ENCODE results near the gene ARL10.
A peak's percentile ranks its signal among the peaks of the same experiment; 100 is the strongest.

Gene ARL10

GRCh38 chr5:176352116-176352878, 13.0 kb upstream of the ARL10 start:
- no peak for DNase-seq (ENCODE audit: low read depth, low spot score)
- no peak for TF ChIP-seq CTCF (IDR thresholded peaks at IDR 0.05; ENCODE audit: low read depth, low read length)
- in situ Hi-C loops (cut with HindIII; ENCODE audit: low sequenced_read_pairs): no loop called here
- no peak overlapping the region for H3K4me3 ChIP-seq (ENCODE audit: low read depth, low read length)

GRCh38 chr5:176353533-176353932, 11.8 kb upstream of the ARL10 start:
- in situ Hi-C loops (cut with HindIII; ENCODE audit: low sequenced_read_pairs): no loop called here

GRCh38 chr5:176355400-176356178, 9.7 kb upstream of the ARL10 start:
- H3K4me3 ChIP-seq (ENCODE audit: low read depth, low read length): no peak overlapping the region
- in situ Hi-C loops (cut with HindIII; ENCODE audit: low sequenced_read_pairs): no loop called here
- no peak for TF ChIP-seq CTCF (IDR thresholded peaks at IDR 0.05; ENCODE audit: low read depth, low read length)
- DNase-seq (ENCODE audit: low read depth, low spot score): no peak

More at GRCh38 chr5:176353533-176353932, 11.8 kb upstream of the ARL10 start:
- DNase-seq (ENCODE audit: low read depth, low spot score): no peak
- no peak for TF ChIP-seq CTCF (IDR thresholded peaks at IDR 0.05; ENCODE audit: low read depth, low read length)
- H3K4me3 ChIP-seq (ENCODE audit: low read depth, low read length): no peak overlapping the region

- no peak for DNase-seq (ENCODE audit: low read depth, low spot score)
- in situ Hi-C loops (cut with HindIII; ENCODE audit: low sequenced_read_pairs): no loop called here
- H3K4me3 ChIP-seq (ENCODE audit: low read depth, low read length): no peak overlapping the region
- no peak for TF ChIP-seq CTCF (IDR thresholded peaks at IDR 0.05; ENCODE audit: low read depth, low read length)
Observed at GRCh38 chr5:176356179-176356566, 9.1 kb upstream of the ARL10 start.

- in situ Hi-C loops (cut with HindIII; ENCODE audit: low sequenced_read_pairs): no loop called here
- no peak overlapping the region for H3K4me3 ChIP-seq (ENCODE audit: low read depth, low read length)
- TF ChIP-seq CTCF (IDR thresholded peaks at IDR 0.05; ENCODE audit: low read depth, low read length): no peak
- no peak for DNase-seq (ENCODE audit: low read depth, low spot score)
Observed at GRCh38 chr5:176359658-176360057, 5.6 kb upstream of the ARL10 start.

GRCh38 chr5:176360894-176361436, 4.3 kb upstream of the ARL10 start:
- in situ Hi-C loops (cut with HindIII; ENCODE audit: low sequenced_read_pairs): no loop called here
- TF ChIP-seq CTCF (IDR thresholded peaks at IDR 0.05; ENCODE audit: low read depth, low read length): no peak
- H3K4me3 ChIP-seq (ENCODE audit: low read depth, low read length): peak overlapping the region; percentile 97
- no peak for DNase-seq (ENCODE audit: low read depth, low spot score)

Data from astrocyte of the spinal cord (primary cell).